ENCODE results near the gene NTN3. TPM values are rescaled to one million over a fixed set of nuclear protein-coding genes. Genes with fewer than 3 reads are reported as not detected.

The NTN3 gene
- total and polyA plus RNA-seq, 2 of the 4 experiments (the other 2 are of a cell fraction), result 0.18 to 0.38 TPM

DNA sequence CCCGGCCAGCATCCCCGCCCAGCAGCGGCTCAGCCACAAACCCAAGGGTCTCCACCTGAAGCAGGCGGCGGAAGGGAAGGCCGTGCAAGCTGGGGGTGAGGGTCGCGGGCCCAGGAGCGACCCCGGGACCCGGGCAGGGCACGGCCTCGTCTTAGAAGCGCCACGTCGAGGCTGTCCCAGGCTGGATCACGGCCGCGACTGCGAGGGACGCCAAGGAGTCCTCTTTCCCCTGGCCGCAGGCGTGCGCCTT lies 42.4 kb upstream of the NTN3 start:
- ChIA-PET POLR2A (ENCODE audit: unreplicated experiment) (no interaction called here), CTCF (no interaction called here)
- ATAC-seq (ENCODE audit: low read depth) (no peak), DNase-seq (no peak)
- peak overlapping the region; percentile 89 for H4K91ac ChIP-seq (ENCODE audit: insufficient read depth, low read depth, low read length)
- H2BK5ac ChIP-seq (ENCODE audit: low read depth, low read length, poor library complexity, severe bottlenecking), result peak overlapping the region; percentile 69
- no peaks in the 10 kb centered on the region for H3K27me3 ChIP-seq (ENCODE audit: control insufficient read depth, insufficient read depth, low read length)
- TF ChIP-seq CHD1 (IDR thresholded peaks at IDR 0.05; ENCODE audit: low read depth, low read length), result no peak
- TF ChIP-seq, protein P1, sequence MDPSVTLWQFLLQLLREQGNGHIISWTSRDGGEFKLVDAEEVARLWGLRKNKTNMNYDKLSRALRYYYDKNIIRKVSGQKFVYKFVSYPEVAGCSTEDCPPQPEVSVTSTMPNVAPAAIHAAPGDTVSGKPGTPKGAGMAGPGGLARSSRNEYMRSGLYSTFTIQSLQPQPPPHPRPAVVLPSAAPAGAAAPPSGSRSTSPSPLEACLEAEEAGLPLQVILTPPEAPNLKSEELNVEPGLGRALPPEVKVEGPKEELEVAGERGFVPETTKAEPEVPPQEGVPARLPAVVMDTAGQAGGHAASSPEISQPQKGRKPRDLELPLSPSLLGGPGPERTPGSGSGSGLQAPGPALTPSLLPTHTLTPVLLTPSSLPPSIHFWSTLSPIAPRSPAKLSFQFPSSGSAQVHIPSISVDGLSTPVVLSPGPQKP (IDR thresholded peaks at IDR 0.05; ENCODE audit: borderline replicate concordance, low read depth, low read length), result no peak
- no peak for TF ChIP-seq POLR2A (IDR thresholded peaks at IDR 0.05; ENCODE audit: low read depth, low read length)
- TF ChIP-seq, protein P2, sequence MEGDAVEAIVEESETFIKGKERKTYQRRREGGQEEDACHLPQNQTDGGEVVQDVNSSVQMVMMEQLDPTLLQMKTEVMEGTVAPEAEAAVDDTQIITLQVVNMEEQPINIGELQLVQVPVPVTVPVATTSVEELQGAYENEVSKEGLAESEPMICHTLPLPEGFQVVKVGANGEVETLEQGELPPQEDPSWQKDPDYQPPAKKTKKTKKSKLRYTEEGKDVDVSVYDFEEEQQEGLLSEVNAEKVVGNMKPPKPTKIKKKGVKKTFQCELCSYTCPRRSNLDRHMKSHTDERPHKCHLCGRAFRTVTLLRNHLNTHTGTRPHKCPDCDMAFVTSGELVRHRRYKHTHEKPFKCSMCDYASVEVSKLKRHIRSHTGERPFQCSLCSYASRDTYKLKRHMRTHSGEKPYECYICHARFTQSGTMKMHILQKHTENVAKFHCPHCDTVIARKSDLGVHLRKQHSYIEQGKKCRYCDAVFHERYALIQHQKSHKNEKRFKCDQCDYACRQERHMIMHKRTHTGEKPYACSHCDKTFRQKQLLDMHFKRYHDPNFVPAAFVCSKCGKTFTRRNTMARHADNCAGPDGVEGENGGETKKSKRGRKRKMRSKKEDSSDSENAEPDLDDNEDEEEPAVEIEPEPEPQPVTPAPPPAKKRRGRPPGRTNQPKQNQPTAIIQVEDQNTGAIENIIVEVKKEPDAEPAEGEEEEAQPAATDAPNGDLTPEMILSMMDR (conservative IDR thresholded peaks at IDR 0.05; ENCODE audit: low read depth, low read length), result no peak
- TF ChIP-seq MAZ (IDR thresholded peaks at IDR 0.05; ENCODE audit: borderline replicate concordance, low read depth, low read length), result no peak
- TF ChIP-seq RAD21 (IDR thresholded peaks at IDR 0.05; ENCODE audit: low read length), result no peak
- no peak for TF ChIP-seq BHLHE40 (IDR thresholded peaks at IDR 0.05; ENCODE audit: low read depth, low read length)
- no peak for TF ChIP-seq MXI1 (IDR thresholded peaks at IDR 0.05; ENCODE audit: borderline replicate concordance, low read depth, low read length)
- no peak for TF ChIP-seq NFE2L2 (IDR thresholded peaks at IDR 0.05; ENCODE audit: low read depth, low read length)
- TF ChIP-seq MAFK (IDR thresholded peaks at IDR 0.05; ENCODE audit: low read depth, low read length), result no peak
- no peak for TF ChIP-seq RFX5 (IDR thresholded peaks at IDR 0.05; ENCODE audit: low read depth, low read length)
- no peak for TF ChIP-seq RCOR1 (IDR thresholded peaks at IDR 0.05; ENCODE audit: insufficient replicate concordance, low read length)
- TF ChIP-seq CEBPB (IDR thresholded peaks at IDR 0.05; ENCODE audit: low read depth, low read length), result no peak
- TF ChIP-seq, protein P3, sequence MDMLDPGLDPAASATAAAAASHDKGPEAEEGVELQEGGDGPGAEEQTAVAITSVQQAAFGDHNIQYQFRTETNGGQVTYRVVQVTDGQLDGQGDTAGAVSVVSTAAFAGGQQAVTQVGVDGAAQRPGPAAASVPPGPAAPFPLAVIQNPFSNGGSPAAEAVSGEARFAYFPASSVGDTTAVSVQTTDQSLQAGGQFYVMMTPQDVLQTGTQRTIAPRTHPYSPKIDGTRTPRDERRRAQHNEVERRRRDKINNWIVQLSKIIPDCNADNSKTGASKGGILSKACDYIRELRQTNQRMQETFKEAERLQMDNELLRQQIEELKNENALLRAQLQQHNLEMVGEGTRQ (IDR thresholded peaks at IDR 0.05; ENCODE audit: low read depth, low read length), result no peak
- TF ChIP-seq SMC3 (IDR thresholded peaks at IDR 0.05; ENCODE audit: low read depth, low read length), result no peak
- TF ChIP-seq FOS (IDR thresholded peaks at IDR 0.05; ENCODE audit: low read depth, low read length), result no peak
- intact Hi-C loops (cut with micrococcal nuclease) (loop anchor here (1.0 to 2.0 kb wide), 2 partner anchors 88 to 160 kb away; partner anchors contain the start of genes ABCA3 and RNPS1), dilution Hi-C loops (cut with HindIII; ENCODE audit: low sequenced_read_pairs, unreplicated experiment) (no loop called here), in situ Hi-C loops (cut with MboI; ENCODE audit: low sequenced_read_pairs) (loop anchor here (10.0 kb wide), 1 partner anchor 154 kb away; no protein-coding TSS in a partner anchor)
- peak overlapping the region; percentile 79 to 93 for H4K8ac ChIP-seq (ENCODE audit: low read depth in 2 of 2, low read length in 2 of 2)
- H2AK5ac ChIP-seq (ENCODE audit: low read depth, low read length), result peak overlapping the region; percentile 61
- BruUV-seq (replicated peaks), result no TSS peak
- H3K9ac ChIP-seq (ENCODE audit: low read depth, low read length), result peak overlapping the region; percentile 69
- peaks cover 4% of the 10 kb centered on the region for H3K4me1 ChIP-seq (ENCODE audit: control insufficient read depth, insufficient read depth, low read length)
- H2AFZ ChIP-seq (replicated peaks; ENCODE audit: low read length, poor library complexity), result peak overlapping the region; percentile 100
- H2BK20ac ChIP-seq (ENCODE audit: low read depth, low read length), result no peak overlapping the region
- 0% methylated on average over 23 of the region's 24 CpGs; no CpG with 5 or more reads in 1 of the 2 experiments for WGBS, 2 experiments (ENCODE audit: extremely low coverage in 2 of 2, insufficient read length in 1 of 2)
- no peaks in the 10 kb centered on the region for H3K9me3 ChIP-seq (ENCODE audit: control insufficient read depth, insufficient read depth, low read length)
- H3K14ac ChIP-seq (replicated peaks; ENCODE audit: low read depth, low read length), result peak overlapping the region; percentile 97
- H4K20me1 ChIP-seq (ENCODE audit: insufficient read depth, low read length), result 0 out of 2 replicates have a peak, but pooled peaks cover 3% of the 10 kb centered on the region
- no peak overlapping the region for H3K18ac ChIP-seq (ENCODE audit: low read depth, low read length)
- H3K27ac ChIP-seq (ENCODE audit: insufficient read depth, low read length), result peak overlapping the region; percentile 37; the same call in 1 of the 2 replicates
- H3K4me2 ChIP-seq (ENCODE audit: low read depth, low read length), result peak overlapping the region; percentile 80
- peak overlapping the region; percentile 97 for H2AK9ac ChIP-seq (replicated peaks; ENCODE audit: low read depth, low read length, poor library complexity)
- H3K79me1 ChIP-seq (ENCODE audit: low read depth in 1 of 2, low read length in 2 of 2), result peaks cover 37 to 48% of the 10 kb centered on the region in 2 experiments
- H3K56ac ChIP-seq (ENCODE audit: extremely low read depth, insufficient read depth, low read length), result peak overlapping the region; percentile 17; the same call in 1 of the 2 replicates
- H2BK120ac ChIP-seq (ENCODE audit: low read depth, low read length), result peak overlapping the region; percentile 52; the same call in 1 of the 2 replicates
- H3K23ac ChIP-seq (ENCODE audit: low read depth, low read length), result peak overlapping the region; percentile 87; the same call in 1 of the 2 replicates
- peak overlapping the region; percentile 54; the same call in 1 of the 3 replicates for H2BK15ac ChIP-seq (ENCODE audit: low read depth, low read length)
- H3K36me3 ChIP-seq (ENCODE audit: control insufficient read depth, insufficient read depth, low read length), result peaks cover 6% of the 10 kb centered on the region
- peak overlapping the region; percentile 89 for H3K4me3 ChIP-seq (ENCODE audit: insufficient read depth, low read depth, low read length)
- no peak overlapping the region for H4K5ac ChIP-seq (ENCODE audit: low read depth, low read length)
- peak overlapping the region; percentile 86 for H3K4ac ChIP-seq (ENCODE audit: low read depth, low read length)
- peaks cover 12% of the 10 kb centered on the region; the same call in 1 of the 2 replicates for H3K9me1 ChIP-seq (ENCODE audit: insufficient read depth, low read length)

Data from IMR-90 (cell line).